IMR-90 (cell line): ENCODE results near the gene R3HDM2.

Source experiments
- ELK1 ChIP-seq: fragments of 150-350 bp; IDR thresholded peaks from 2 replicates; pipeline ENCODE4 v1.6.1; 2016; ENCODE audit warnings: low read depth, mild to moderate bottlenecking, low read length, moderate library complexity, borderline replicate concordance
- RAD21 ChIP-seq: IDR thresholded peaks from 2 replicates; pipeline ENCODE4 v1.6.1; 2012; ENCODE audit warnings: low read length, improper control_type of control experiment
- TF ChIP-seq, protein P1 (sequence below): conservative IDR thresholded peaks from 2 replicates; pipeline ENCODE4 v1.5.1; 2012; ENCODE audit warnings: mild to moderate bottlenecking, low read depth, low read length, improper control_type of control experiment

DNA sequence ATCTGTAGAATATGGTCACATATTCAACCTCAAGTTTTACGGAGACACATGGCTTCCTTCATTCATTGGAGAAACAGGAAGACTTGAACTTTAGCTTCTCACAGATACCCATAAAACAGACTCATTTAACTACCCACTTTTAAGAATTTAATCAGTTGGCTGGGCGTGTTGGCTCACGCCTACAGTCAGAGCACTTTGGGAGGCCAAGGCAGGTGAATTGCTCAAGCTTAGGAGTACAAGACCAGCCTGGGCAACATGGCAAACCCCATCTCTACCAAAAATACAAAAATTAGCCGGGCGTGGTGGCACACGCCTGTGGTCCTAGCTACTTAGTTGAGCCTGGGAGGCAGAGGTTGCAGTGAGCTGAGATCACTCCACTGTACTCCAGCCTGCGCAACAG lies 115.2 kb downstream of the R3HDM2 start:
- TF ChIP-seq, protein P1, sequence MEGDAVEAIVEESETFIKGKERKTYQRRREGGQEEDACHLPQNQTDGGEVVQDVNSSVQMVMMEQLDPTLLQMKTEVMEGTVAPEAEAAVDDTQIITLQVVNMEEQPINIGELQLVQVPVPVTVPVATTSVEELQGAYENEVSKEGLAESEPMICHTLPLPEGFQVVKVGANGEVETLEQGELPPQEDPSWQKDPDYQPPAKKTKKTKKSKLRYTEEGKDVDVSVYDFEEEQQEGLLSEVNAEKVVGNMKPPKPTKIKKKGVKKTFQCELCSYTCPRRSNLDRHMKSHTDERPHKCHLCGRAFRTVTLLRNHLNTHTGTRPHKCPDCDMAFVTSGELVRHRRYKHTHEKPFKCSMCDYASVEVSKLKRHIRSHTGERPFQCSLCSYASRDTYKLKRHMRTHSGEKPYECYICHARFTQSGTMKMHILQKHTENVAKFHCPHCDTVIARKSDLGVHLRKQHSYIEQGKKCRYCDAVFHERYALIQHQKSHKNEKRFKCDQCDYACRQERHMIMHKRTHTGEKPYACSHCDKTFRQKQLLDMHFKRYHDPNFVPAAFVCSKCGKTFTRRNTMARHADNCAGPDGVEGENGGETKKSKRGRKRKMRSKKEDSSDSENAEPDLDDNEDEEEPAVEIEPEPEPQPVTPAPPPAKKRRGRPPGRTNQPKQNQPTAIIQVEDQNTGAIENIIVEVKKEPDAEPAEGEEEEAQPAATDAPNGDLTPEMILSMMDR, result no peak
- TF ChIP-seq ELK1, result no peak
- TF ChIP-seq RAD21, result no peak
